Measurements from ENCODE around the gene GCGR.

DNA sequence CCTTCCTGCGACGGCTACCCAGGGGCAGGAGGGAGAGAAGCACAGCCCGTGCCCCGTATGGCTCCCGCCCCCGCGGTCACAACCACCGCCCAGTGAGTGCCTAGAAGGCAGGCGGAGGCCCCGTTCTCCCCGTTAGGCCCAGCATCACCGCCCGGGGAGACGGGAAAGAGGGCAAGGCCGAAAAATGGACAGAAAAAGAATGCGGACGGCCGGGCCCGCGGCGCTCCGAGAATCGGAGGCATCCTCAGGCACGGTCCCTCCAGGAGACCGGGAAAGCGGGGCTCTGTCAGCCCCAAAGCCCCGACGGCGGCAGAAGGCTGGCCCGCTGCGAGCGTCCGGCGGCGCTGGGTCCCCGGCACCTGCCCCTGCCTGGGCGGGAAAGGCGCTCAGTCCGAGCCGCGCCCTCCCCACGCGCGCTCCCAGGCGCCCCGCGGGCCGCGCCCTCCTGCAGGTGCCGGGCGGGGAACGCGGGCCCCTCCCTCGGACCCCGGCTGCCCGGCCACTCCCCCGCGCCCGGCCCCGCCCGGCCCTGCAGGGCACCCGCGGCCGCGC, 28.7 kb downstream of the GCGR start:
- TF ChIP-seq, protein P1, sequence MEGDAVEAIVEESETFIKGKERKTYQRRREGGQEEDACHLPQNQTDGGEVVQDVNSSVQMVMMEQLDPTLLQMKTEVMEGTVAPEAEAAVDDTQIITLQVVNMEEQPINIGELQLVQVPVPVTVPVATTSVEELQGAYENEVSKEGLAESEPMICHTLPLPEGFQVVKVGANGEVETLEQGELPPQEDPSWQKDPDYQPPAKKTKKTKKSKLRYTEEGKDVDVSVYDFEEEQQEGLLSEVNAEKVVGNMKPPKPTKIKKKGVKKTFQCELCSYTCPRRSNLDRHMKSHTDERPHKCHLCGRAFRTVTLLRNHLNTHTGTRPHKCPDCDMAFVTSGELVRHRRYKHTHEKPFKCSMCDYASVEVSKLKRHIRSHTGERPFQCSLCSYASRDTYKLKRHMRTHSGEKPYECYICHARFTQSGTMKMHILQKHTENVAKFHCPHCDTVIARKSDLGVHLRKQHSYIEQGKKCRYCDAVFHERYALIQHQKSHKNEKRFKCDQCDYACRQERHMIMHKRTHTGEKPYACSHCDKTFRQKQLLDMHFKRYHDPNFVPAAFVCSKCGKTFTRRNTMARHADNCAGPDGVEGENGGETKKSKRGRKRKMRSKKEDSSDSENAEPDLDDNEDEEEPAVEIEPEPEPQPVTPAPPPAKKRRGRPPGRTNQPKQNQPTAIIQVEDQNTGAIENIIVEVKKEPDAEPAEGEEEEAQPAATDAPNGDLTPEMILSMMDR (IDR thresholded peaks at IDR 0.05; ENCODE audit: insufficient read depth, low read length, poor library complexity, severe bottlenecking): no peak
- no peak for TF ChIP-seq EZH2phosphoT487 (conservative IDR thresholded peaks at IDR 0.05; ENCODE audit: low read length)

All from SU-DHL-6 (cell line).